ENCODE measurements around the gene MEGF11. TPM values are rescaled to one million over a fixed set of nuclear protein-coding genes. Genes with fewer than 3 reads are reported as not detected.
"Not testable (repeated sequence)": the region's sequence is repeated elsewhere in the genome, so short reads cannot be mapped to it uniquely, and the experiment has no call there.

The MEGF11 gene
- total RNA-seq, 1 experiment from 2014 or later: not detected

- no peak overlapping the region for H3K4me2 ChIP-seq (ENCODE audit: low read depth, low read length, poor library complexity, severe bottlenecking)
Measured at GRCh38 chr15:65875458-65875857, 378.1 kb downstream of the MEGF11 start.

GRCh38 chr15:65873256-65873655 lies 380.3 kb downstream of the MEGF11 start:
- Histone ChIP-seq H3K36me3 (ENCODE audit: insufficient read depth, low read length) (peaks cover 7% of the 10 kb centered on the region; the same call in 1 of the 2 replicates), H3K4me1 (ENCODE audit: low read length) (peaks cover 21% of the 10 kb centered on the region), H2AFZ (ENCODE audit: low read length) (no peak overlapping the region), H3K27me3 (ENCODE audit: low read length) (no peaks in the 10 kb centered on the region), H3K9me3 (ENCODE audit: low read length) (no peaks in the 10 kb centered on the region), H4K20me1 (ENCODE audit: insufficient read depth, low read depth, low read length) (no peaks in the 10 kb centered on the region; the same call in 1 of the 2 replicates), H3K27ac (ENCODE audit: low read length) (no peak overlapping the region), H3K4me3 (ENCODE audit: low read length) (no peak overlapping the region), H3K9ac (ENCODE audit: low read length) (no peak overlapping the region), H3K4me2 (ENCODE audit: low read depth, low read length, poor library complexity, severe bottlenecking) (no peak overlapping the region), H3K9me2 (replicated peaks; ENCODE audit: insufficient read depth, low read length) (no peaks in the 10 kb centered on the region), H3K79me2 (ENCODE audit: low read length) (peaks cover 87% of the 10 kb centered on the region)
- no peak for DNase-seq

More at GRCh38 chr15:65875458-65875857, 378.1 kb downstream of the MEGF11 start:
- Histone ChIP-seq H3K36me3 (ENCODE audit: insufficient read depth, low read length) (peaks cover 21% of the 10 kb centered on the region), H3K27me3 (ENCODE audit: low read length) (no peaks in the 10 kb centered on the region), H3K4me1 (ENCODE audit: low read length) (peaks cover 17% of the 10 kb centered on the region), H2AFZ (ENCODE audit: low read length) (no peak overlapping the region), H3K9ac (ENCODE audit: low read length) (no peak overlapping the region), H3K79me2 (ENCODE audit: low read length) (peaks cover 88% of the 10 kb centered on the region), H3K9me2 (replicated peaks; ENCODE audit: insufficient read depth, low read length) (no peaks in the 10 kb centered on the region), H3K9me3 (ENCODE audit: low read length) (no peaks in the 10 kb centered on the region), H3K4me3 (ENCODE audit: low read length) (no peak overlapping the region), H3K27ac (ENCODE audit: low read length) (no peak overlapping the region), H4K20me1 (ENCODE audit: insufficient read depth, low read depth, low read length) (no peaks in the 10 kb centered on the region; the same call in 1 of the 2 replicates)
- no peak for DNase-seq

GRCh38 chr15:65872596-65872995 lies 381.0 kb downstream of the MEGF11 start:
- H3K9ac ChIP-seq (ENCODE audit: low read length); H3K9me2 ChIP-seq (replicated peaks; ENCODE audit: insufficient read depth, low read length); H3K9me3 ChIP-seq (ENCODE audit: low read length); H3K27me3 ChIP-seq (ENCODE audit: low read length); H2AFZ ChIP-seq (ENCODE audit: low read length); H3K27ac ChIP-seq (ENCODE audit: low read length); H4K20me1 ChIP-seq (ENCODE audit: insufficient read depth, low read depth, low read length); H3K36me3 ChIP-seq (ENCODE audit: insufficient read depth, low read length); H3K4me2 ChIP-seq (ENCODE audit: low read depth, low read length, poor library complexity, severe bottlenecking); DNase-seq; H3K4me3 ChIP-seq (ENCODE audit: low read length): not testable (repeated sequence)
- Histone ChIP-seq H3K79me2 (ENCODE audit: low read length) (peaks cover 81% of the 10 kb centered on the region), H3K4me1 (ENCODE audit: low read length) (peaks cover 23% of the 10 kb centered on the region)

- H3K9ac ChIP-seq (ENCODE audit: low read length); H3K27ac ChIP-seq (ENCODE audit: low read length); H3K36me3 ChIP-seq (ENCODE audit: insufficient read depth, low read length); H4K20me1 ChIP-seq (ENCODE audit: insufficient read depth, low read depth, low read length); H3K4me3 ChIP-seq (ENCODE audit: low read length); DNase-seq; H2AFZ ChIP-seq (ENCODE audit: low read length); H3K9me2 ChIP-seq (replicated peaks; ENCODE audit: insufficient read depth, low read length); H3K9me3 ChIP-seq (ENCODE audit: low read length); H3K27me3 ChIP-seq (ENCODE audit: low read length): not testable (repeated sequence)
- H3K4me1 ChIP-seq (ENCODE audit: low read length): peaks cover 23% of the 10 kb centered on the region
- H3K4me2 ChIP-seq (ENCODE audit: low read depth, low read length, poor library complexity, severe bottlenecking): peak overlapping the region; percentile 83
- peaks cover 74% of the 10 kb centered on the region for H3K79me2 ChIP-seq (ENCODE audit: low read length)
Measured at GRCh38 chr15:65871886-65872285, 381.7 kb downstream of the MEGF11 start.

GRCh38 chr15:65870889-65871533 lies 382.5 kb downstream of the MEGF11 start:
- H2AFZ ChIP-seq (ENCODE audit: low read length): no peak overlapping the region
- peak overlapping the region; percentile 83 for H3K4me2 ChIP-seq (ENCODE audit: low read depth, low read length, poor library complexity, severe bottlenecking)
- peak overlapping the region; percentile 83 for H3K27ac ChIP-seq (ENCODE audit: low read length)
- H3K9me2 ChIP-seq (replicated peaks; ENCODE audit: insufficient read depth, low read length): no peaks in the 10 kb centered on the region
- peak overlapping the region; percentile 86 for H3K9ac ChIP-seq (ENCODE audit: low read length)
- peak; percentile 74 for DNase-seq
- H3K27me3 ChIP-seq (ENCODE audit: low read length): no peaks in the 10 kb centered on the region
- peaks cover 23% of the 10 kb centered on the region for H3K4me1 ChIP-seq (ENCODE audit: low read length)
- peaks cover 66% of the 10 kb centered on the region for H3K79me2 ChIP-seq (ENCODE audit: low read length)
- H4K20me1 ChIP-seq (ENCODE audit: insufficient read depth, low read depth, low read length): no peaks in the 10 kb centered on the region; the same call in 1 of the 2 replicates
- H3K9me3 ChIP-seq (ENCODE audit: low read length): no peaks in the 10 kb centered on the region
- H3K4me3 ChIP-seq (ENCODE audit: low read length): peak overlapping the region; percentile 87
- H3K36me3 ChIP-seq (ENCODE audit: insufficient read depth, low read length): no peaks in the 10 kb centered on the region; the same call in 1 of the 2 replicates

- Histone ChIP-seq H3K4me3 (ENCODE audit: low read length) (peak overlapping the region; percentile 87), H3K36me3 (ENCODE audit: insufficient read depth, low read length) (no peaks in the 10 kb centered on the region), H4K20me1 (ENCODE audit: insufficient read depth, low read depth, low read length) (no peaks in the 10 kb centered on the region; the same call in 1 of the 2 replicates), H2AFZ (ENCODE audit: low read length) (peak overlapping the region; percentile 65; the same call in 1 of the 2 replicates), H3K79me2 (ENCODE audit: low read length) (peaks cover 58% of the 10 kb centered on the region), H3K4me1 (ENCODE audit: low read length) (peaks cover 23% of the 10 kb centered on the region), H3K9ac (ENCODE audit: low read length) (peak overlapping the region; percentile 86), H3K4me2 (ENCODE audit: low read depth, low read length, poor library complexity, severe bottlenecking) (peak overlapping the region; percentile 83), H3K9me2 (replicated peaks; ENCODE audit: insufficient read depth, low read length) (no peaks in the 10 kb centered on the region), H3K9me3 (ENCODE audit: low read length) (no peaks in the 10 kb centered on the region), H3K27ac (ENCODE audit: low read length) (peak overlapping the region; percentile 83), H3K27me3 (ENCODE audit: low read length) (no peaks in the 10 kb centered on the region)
- DNase-seq: peak; percentile 64
Measured at GRCh38 chr15:65869954-65870871, 383.3 kb downstream of the MEGF11 start.

- Histone ChIP-seq H3K36me3 (ENCODE audit: insufficient read depth, low read length) (no peaks in the 10 kb centered on the region), H3K4me1 (ENCODE audit: low read length) (peaks cover 23% of the 10 kb centered on the region), H3K9me2 (replicated peaks; ENCODE audit: insufficient read depth, low read length) (no peaks in the 10 kb centered on the region), H3K4me2 (ENCODE audit: low read depth, low read length, poor library complexity, severe bottlenecking) (peak within 1 kb of the TSS; percentile 83), H4K20me1 (ENCODE audit: insufficient read depth, low read depth, low read length) (no peaks in the 10 kb centered on the region; the same call in 1 of the 2 replicates), H3K9me3 (ENCODE audit: low read length) (no peaks in the 10 kb centered on the region), H3K27ac (ENCODE audit: low read length) (peak within 1 kb of the TSS; percentile 83), H3K79me2 (ENCODE audit: low read length) (peaks cover 49% of the 10 kb centered on the region), H3K9ac (ENCODE audit: low read length) (peak within 1 kb of the TSS; percentile 86), H3K4me3 (ENCODE audit: low read length) (peak within 1 kb of the TSS; percentile 87), H2AFZ (ENCODE audit: low read length) (peak within 1 kb of the TSS; percentile 65; the same call in 1 of the 2 replicates), H3K27me3 (ENCODE audit: low read length) (no peaks in the 10 kb centered on the region)
- DNase-seq: peak; percentile 99
Measured at GRCh38 chr15:65869126-65869953, 384.2 kb downstream of the MEGF11 start, which contains the start of gene RAB11A. TSS of gene RAB11A (plus strand) at chr15:65869491. CDS start at chr15:65869586, 95 bp downstream.

Measured in Karpas-422 (cell line).